ENCODE measurements around the gene FGF10. TPM values are rescaled to one million over a fixed set of nuclear protein-coding genes. Genes with fewer than 3 reads are reported as not detected.

FGF10 gene
- not detected in 2 replicates for total RNA-seq (2014; rRNA removed; shearing (Covaris generic))

GRCh38 chr5:44389090-44389822, at the start of gene FGF10:
Gene FGF10 (minus strand): TSS chr5:44389420. CDS start chr5:44388682, 738 bp downstream.
- no peak for DNase-seq (ENCODE audit: low read depth)

- no peak for DNase-seq (ENCODE audit: low read depth)
These were observed 37.7 kb upstream of the FGF10 start for GRCh38 chr5:44426944-44427343.

- DNase-seq (ENCODE audit: low read depth), result no peak
These were observed 23.1 kb upstream of the FGF10 start for GRCh38 chr5:44412286-44412685.

- no peak for DNase-seq (ENCODE audit: low read depth)
These were observed 12.9 kb upstream of the FGF10 start for GRCh38 chr5:44402084-44402483.

GRCh38 chr5:44401611-44402010, 12.4 kb upstream of the FGF10 start:
- DNase-seq (ENCODE audit: low read depth), result no peak

- no peak for DNase-seq (ENCODE audit: low read depth)
These were observed 9.2 kb upstream of the FGF10 start for GRCh38 chr5:44398382-44398781.

- no peak for DNase-seq (ENCODE audit: low read depth)
These were observed 7.1 kb upstream of the FGF10 start for GRCh38 chr5:44396312-44396711.

GRCh38 chr5:44390351-44390750, 1.1 kb upstream of the FGF10 start:
- DNase-seq (ENCODE audit: low read depth), result no peak

- DNase-seq (ENCODE audit: low read depth), result no peak
These were observed 563 bp upstream of the FGF10 start for GRCh38 chr5:44389823-44390143.

- peak; percentile 1 for DNase-seq (ENCODE audit: low read depth)
These were observed 715 bp downstream of the FGF10 start for GRCh38 chr5:44388321-44389089.

- DNase-seq (ENCODE audit: low read depth), result no peak
These were observed 1.3 kb downstream of the FGF10 start for GRCh38 chr5:44387921-44388320.

GRCh38 chr5:44387406-44387805, 1.8 kb downstream of the FGF10 start:
- no peak for DNase-seq (ENCODE audit: low read depth)

- no peak for DNase-seq (ENCODE audit: low read depth)
These were observed 3.8 kb downstream of the FGF10 start for GRCh38 chr5:44385291-44385900.

- no peak for DNase-seq (ENCODE audit: low read depth)
These were observed 4.4 kb downstream of the FGF10 start for GRCh38 chr5:44384816-44385215.

GRCh38 chr5:44382894-44383293, 6.3 kb downstream of the FGF10 start:
- DNase-seq (ENCODE audit: low read depth), result no peak

GRCh38 chr5:44377057-44377456, 12.2 kb downstream of the FGF10 start:
- DNase-seq (ENCODE audit: low read depth), result no peak

- DNase-seq (ENCODE audit: low read depth), result no peak
These were observed 17.2 kb downstream of the FGF10 start for GRCh38 chr5:44372028-44372427.

GRCh38 chr5:44367203-44367602, 22.0 kb downstream of the FGF10 start:
- no peak for DNase-seq (ENCODE audit: low read depth)

- DNase-seq (ENCODE audit: low read depth), result no peak
These were observed 23.9 kb downstream of the FGF10 start for GRCh38 chr5:44365345-44365744.

- no peak for DNase-seq (ENCODE audit: low read depth)
These were observed 25.1 kb downstream of the FGF10 start for GRCh38 chr5:44364097-44364496.

- DNase-seq (ENCODE audit: low read depth), result no peak
These were observed 27.7 kb downstream of the FGF10 start for GRCh38 chr5:44361342-44362001.

- no peak for DNase-seq (ENCODE audit: low read depth)
These were observed 28.3 kb downstream of the FGF10 start for GRCh38 chr5:44360919-44361318.
